Spleen (tissue), 11 donors: Measurements from ENCODE around the gene SLC39A8. TPM values are rescaled to one million over a fixed set of nuclear protein-coding genes. Genes with fewer than 3 reads are reported as not detected.
"Not testable (repeated sequence)": the region's sequence is repeated elsewhere in the genome, so short reads cannot be mapped to it uniquely, and the experiment has no call there.

Experiments used
- DNase-seq: peaks from one replicate; pipeline ENCODE4 v3.0.0-alpha.2; 2020
- H3K27ac ChIP-seq, 8 donors: fragments of 200-600 bp; sonication (generic) in 7 of 8; 1 replicate in 4 of 8; 2 replicates in 4 of 8; pipeline versions ENCODE4 v1.5.0 to v1.8.0; 2016 to 2021; ENCODE audit warnings: inconsistent platforms in 4 of 8, mild to moderate bottlenecking in 4 of 8, moderate library complexity in 1 of 8
- H3K27me3 ChIP-seq, 7 donors: fragments of 200-600 bp; sonication (generic) in 6 of 7; replicated peaks in 1 of 7; 1 replicate in 4 of 7; 2 replicates in 3 of 7; pipeline versions ENCODE4 v1.5.0 to v1.8.0; 2016 to 2021; ENCODE audit warnings: inconsistent platforms in 3 of 7, mild to moderate bottlenecking in 1 of 7
- H3K36me3 ChIP-seq, 6 donors: fragments of 200-600 bp; sonication (generic) in 5 of 6; 1 replicate in 4 of 6; 2 replicates in 2 of 6; pipeline versions ENCODE4 v1.5.0 to v1.8.0; 2016 to 2021; ENCODE audit warnings: inconsistent platforms in 2 of 6
- H3K4me1 ChIP-seq, 6 donors: fragments of 200-600 bp; sonication (generic) in 5 of 6; 1 replicate in 3 of 6; 2 replicates in 3 of 6; pipeline versions ENCODE4 v1.5.0 to v1.8.0; 2016 to 2021; ENCODE audit warnings: inconsistent platforms in 3 of 6
- H3K4me3 ChIP-seq, 8 donors: fragments of 200-600 bp; sonication (generic) in 7 of 8; 1 replicate in 4 of 8; 2 replicates in 4 of 8; pipeline versions ENCODE4 v1.5.0 to v1.8.0; 2016 to 2021; ENCODE audit warnings: inconsistent platforms in 4 of 8, mild to moderate bottlenecking in 4 of 8, moderate library complexity in 2 of 8
- H3K9me3 ChIP-seq, 8 donors: fragments of 200-600 bp; sonication (generic) in 7 of 8; 1 replicate in 4 of 8; 2 replicates in 4 of 8; pipeline versions ENCODE4 v1.5.0 to v1.8.0; 2016 to 2021; ENCODE audit warnings: inconsistent platforms in 4 of 8
- POLR2A ChIP-seq, 3 donors: fragments of 450-650 bp; IDR thresholded peaks; one replicate each; pipeline ENCODE4 v1.5.1; 2017; ENCODE audit warnings: antibody characterized with exemption in 3 of 3, mild to moderate bottlenecking in 1 of 3
- POLR2AphosphoS5 ChIP-seq, 3 donors: sonication (generic); formaldehyde crosslinking; IDR thresholded peaks; one replicate each; pipeline ENCODE4 v1.5.1; 2017; ENCODE audit warnings: antibody characterized with exemption in 3 of 3
- WGBS, 5 donors: extraction: QIAGEN DNeasy Blood & Tissue Kit in 3 of 5; methylation state at CpG; one replicate each; pipeline versions ENCODE4 v1.1.5 to v1.1.7; 2013 to 2018; 5-methylcytosine and 5-hydroxymethylcytosine counted together
- intact Hi-C: fragments of 100-400 bp; cut with DNase I; formaldehyde crosslinking; loops from one replicate; pipeline ENCODE4 v1.15.0; 2023; ENCODE audit warnings: low total_unique reads
- polyA plus RNA-seq, 3 donors: library from polyadenylated mRNA; stranded (reverse); fragments of 200-250 nt; gene quantifications; one replicate each; pipeline ENCODE4 v1.2.1, GENCODE V29; 2013
- total RNA-seq, 7 donors: library from RNA; depleted of rRNA in 3 of 7; stranded (reverse); fragments of >200 nt in 3 of 7; fragmentation: NEBNext Ultra II Directional in 4 of 7; extraction: Animal tissue kit (Norgen Biotek cat#: 25700) in 4 of 7; gene quantifications; one replicate each; pipeline versions ENCODE4 v1.1.0 to v1.2.1, GENCODE V29; 2016 to 2021
- TF ChIP-seq, protein P1 (sequence below), 11 experiments: fragments of 200-600 bp in 7 of 11; fragments of 450-650 bp in 4 of 11; sonication (generic) in 4 of 11; IDR thresholded peaks in 8 of 11; conservative IDR thresholded peaks in 3 of 11; 1 replicate in 7 of 11; 2 replicates in 4 of 11; pipeline versions ENCODE4 v1.4.0 to v1.8.0; 2016 to 2021; ENCODE audit warnings: antibody characterized with exemption in 11 of 11, inconsistent platforms in 4 of 11, mild to moderate bottlenecking in 1 of 11
- donor health status: healthy with polysubstance abuse.
- donor health status: DM: no; HTN: no; CAD: no; lungs with moderate emphysema.
- donor health status: DM: no; HTN: no; CAD: no.
- donor health status: Bipolar disorder and iron deficiency.
- donor health status: healthy.
- donor health status: DM: no; HTN: no; CAD: no.
- donor health status: DM: yes; HTN: yes; CAD: no.

The SLC39A8 gene
- total and polyA plus RNA-seq, 10 donors, result 4.5 to 21.7 (median 15.6) TPM

DNA sequence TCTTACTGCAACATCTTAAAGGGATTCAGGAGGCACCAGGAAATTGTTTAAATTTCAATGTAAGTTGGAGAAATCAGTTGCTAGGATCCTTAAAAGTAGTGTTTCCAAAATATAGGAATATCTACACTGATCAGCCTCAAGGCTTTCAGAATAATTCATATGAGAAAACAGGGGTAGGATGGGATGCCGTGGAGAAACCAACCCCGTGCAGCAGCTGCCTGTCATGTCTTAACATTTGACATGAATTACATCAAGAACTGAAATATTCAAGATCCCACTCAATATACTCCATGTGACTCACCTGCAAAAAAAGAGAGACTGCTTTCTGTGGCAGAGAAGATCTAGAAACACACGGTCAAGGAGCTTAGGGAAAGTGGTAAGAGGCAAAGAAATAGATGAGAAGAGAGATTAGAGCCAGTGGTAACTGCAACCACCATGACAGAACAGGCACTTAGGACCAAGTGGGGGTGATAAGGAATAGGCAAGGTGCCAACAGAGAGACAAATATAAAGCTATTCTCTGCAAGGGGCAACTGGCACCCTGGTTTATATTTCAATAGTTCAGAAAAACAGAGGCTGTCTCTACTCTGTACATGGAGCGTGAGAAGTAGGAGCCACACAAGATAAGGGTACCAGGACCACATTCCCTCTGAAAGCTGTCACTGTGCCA lies 64.0 kb downstream of the SLC39A8 start:
- no peak for DNase-seq
- intact Hi-C loops, result no loop called here
- Histone ChIP-seq H3K27ac (no peak overlapping the region), H3K36me3 (peaks cover 0 to 8% (median 0%) of the 10 kb centered on the region in 6 donors), H3K27me3 (no peaks in the 10 kb centered on the region), H3K4me1 (no peaks in the 10 kb centered on the region), H3K4me3 (no peak overlapping the region), H3K9me3 (peaks cover 0 to 9% (median 0%) of the 10 kb centered on the region in 8 donors)
- TF ChIP-seq POLR2A (IDR thresholded peaks at IDR 0.05), result no peak
- TF ChIP-seq, protein P1, sequence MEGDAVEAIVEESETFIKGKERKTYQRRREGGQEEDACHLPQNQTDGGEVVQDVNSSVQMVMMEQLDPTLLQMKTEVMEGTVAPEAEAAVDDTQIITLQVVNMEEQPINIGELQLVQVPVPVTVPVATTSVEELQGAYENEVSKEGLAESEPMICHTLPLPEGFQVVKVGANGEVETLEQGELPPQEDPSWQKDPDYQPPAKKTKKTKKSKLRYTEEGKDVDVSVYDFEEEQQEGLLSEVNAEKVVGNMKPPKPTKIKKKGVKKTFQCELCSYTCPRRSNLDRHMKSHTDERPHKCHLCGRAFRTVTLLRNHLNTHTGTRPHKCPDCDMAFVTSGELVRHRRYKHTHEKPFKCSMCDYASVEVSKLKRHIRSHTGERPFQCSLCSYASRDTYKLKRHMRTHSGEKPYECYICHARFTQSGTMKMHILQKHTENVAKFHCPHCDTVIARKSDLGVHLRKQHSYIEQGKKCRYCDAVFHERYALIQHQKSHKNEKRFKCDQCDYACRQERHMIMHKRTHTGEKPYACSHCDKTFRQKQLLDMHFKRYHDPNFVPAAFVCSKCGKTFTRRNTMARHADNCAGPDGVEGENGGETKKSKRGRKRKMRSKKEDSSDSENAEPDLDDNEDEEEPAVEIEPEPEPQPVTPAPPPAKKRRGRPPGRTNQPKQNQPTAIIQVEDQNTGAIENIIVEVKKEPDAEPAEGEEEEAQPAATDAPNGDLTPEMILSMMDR (IDR thresholded peaks at IDR 0.05 in 8 of 11, conservative IDR thresholded peaks at IDR 0.05 in 3 of 11), result no peak
- no peak for TF ChIP-seq POLR2AphosphoS5 (IDR thresholded peaks at IDR 0.05)
- 91 to 94% (median 93%) methylated on average over 4 of the region's 4 CpGs for WGBS, 5 donors

DNA sequence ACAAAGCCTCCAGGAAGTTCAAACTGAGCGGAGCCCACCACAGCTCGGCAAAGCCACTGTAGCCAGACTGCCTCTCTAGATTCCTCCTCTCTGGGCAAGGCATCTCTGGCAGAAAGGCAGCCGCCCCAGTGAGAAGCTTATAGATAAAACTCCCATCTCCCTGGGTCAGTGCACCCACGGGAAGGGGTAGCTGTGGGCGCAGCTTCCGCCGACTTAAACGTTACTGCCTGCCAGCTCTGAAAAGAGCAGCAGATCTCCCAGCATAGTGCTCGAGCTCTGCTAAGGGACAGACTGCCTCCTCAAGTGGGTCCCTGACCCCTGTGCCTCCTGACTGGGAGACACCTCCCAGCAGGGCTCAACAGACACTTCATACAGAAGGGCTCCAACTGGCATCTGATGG lies 72.0 kb downstream of the SLC39A8 start:
- H3K36me3 ChIP-seq, result peaks cover 0 to 16% (median 0%) of the 10 kb centered on the region in 6 donors
- DNase-seq, H3K4me3 ChIP-seq, H3K27me3 ChIP-seq, intact Hi-C loops, H3K9me3 ChIP-seq, H3K27ac ChIP-seq, H3K4me1 ChIP-seq: not testable (repeated sequence)
- 92 to 100% (median 95%) methylated on average over 8 to 9 of the region's 9 CpGs for WGBS, 5 donors

DNA sequence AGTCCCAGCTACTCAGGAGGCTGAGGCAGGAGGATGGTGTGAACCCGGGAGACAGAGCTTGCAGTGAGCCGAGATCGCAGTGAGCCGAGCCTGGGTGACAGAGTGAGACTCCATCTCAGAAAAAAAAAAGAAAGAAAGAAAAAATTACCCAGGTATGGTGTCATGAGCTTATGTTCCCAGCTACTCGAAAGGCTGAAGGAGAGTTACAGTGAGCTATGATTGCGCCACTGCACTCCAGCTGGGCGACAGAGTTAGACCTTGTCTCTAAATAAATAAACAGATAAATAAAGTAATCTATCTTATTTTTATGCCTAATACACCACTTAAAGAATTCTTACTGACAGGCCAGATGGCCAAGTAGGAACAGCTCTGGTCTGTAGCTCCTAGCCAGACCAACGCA lies 73.0 kb downstream of the SLC39A8 start:
- TF ChIP-seq POLR2A (IDR thresholded peaks at IDR 0.05) (no peak), POLR2AphosphoS5 (IDR thresholded peaks at IDR 0.05) (no peak)
- TF ChIP-seq, protein P1 (IDR thresholded peaks at IDR 0.05 in 8 of 11, conservative IDR thresholded peaks at IDR 0.05 in 3 of 11), result no peak
- no peak overlapping the region for H3K4me3 ChIP-seq
- WGBS, 5 donors, result 89 to 96% (median 93%) methylated on average over 8 of the region's 8 CpGs
- no peak overlapping the region for H3K27ac ChIP-seq
- intact Hi-C loops, result no loop called here
- DNase-seq, result no peak
- no peaks in the 10 kb centered on the region for H3K4me1 ChIP-seq
- H3K9me3 ChIP-seq, result peaks cover 0 to 6% (median 0%) of the 10 kb centered on the region in 8 donors
- H3K27me3 ChIP-seq, result no peaks in the 10 kb centered on the region
- peaks cover 0 to 18% (median 0%) of the 10 kb centered on the region in 6 donors for H3K36me3 ChIP-seq

DNA sequence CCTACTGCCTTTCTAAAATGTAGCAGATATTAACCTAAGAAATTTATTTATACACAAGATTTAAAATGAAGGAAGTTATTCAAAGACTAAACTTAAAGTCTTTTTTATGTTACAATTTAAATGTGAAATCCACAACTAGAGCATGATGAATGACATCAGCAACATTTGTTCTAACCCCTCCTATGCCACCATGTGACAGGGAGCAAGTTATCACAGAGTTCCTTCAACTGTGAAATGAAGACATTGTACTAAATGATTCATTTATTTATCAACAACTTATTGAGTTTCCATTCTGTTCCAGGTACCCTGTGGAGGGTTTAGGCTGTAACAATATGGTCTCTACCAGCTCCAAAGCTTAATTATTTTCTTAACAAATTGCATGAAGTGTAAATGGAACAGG lies 76.9 kb downstream of the SLC39A8 start:
- Histone ChIP-seq H3K36me3 (peaks cover 0 to 26% (median 0%) of the 10 kb centered on the region in 6 donors), H3K4me3 (no peak overlapping the region), H3K9me3 (no peaks in the 10 kb centered on the region), H3K27me3 (no peaks in the 10 kb centered on the region), H3K4me1 (no peaks in the 10 kb centered on the region), H3K27ac (no peak overlapping the region)
- no peak for DNase-seq
- intact Hi-C loops, result no loop called here
- TF ChIP-seq, protein P1 (IDR thresholded peaks at IDR 0.05 in 8 of 11, conservative IDR thresholded peaks at IDR 0.05 in 3 of 11), result no peak
- TF ChIP-seq POLR2AphosphoS5 (IDR thresholded peaks at IDR 0.05), result no peak
- TF ChIP-seq POLR2A (IDR thresholded peaks at IDR 0.05), result no peak
